Kidney epithelial cell (primary cell): Measurements from ENCODE around the gene MOBP. TPM values are rescaled to one million over a fixed set of nuclear protein-coding genes. Genes with fewer than 3 reads are reported as not detected.
A peak's percentile ranks its signal among the peaks of the same experiment; 100 is the strongest.

Experiments
- DNase-seq: peaks from one replicate; pipeline ENCODE4 v3.0.0-alpha.2; 2010; ENCODE audit warnings: low read depth
- H3K27me3 ChIP-seq: 2 replicates; pipeline ENCODE4 v1.6.0; 2011; ENCODE audit warnings: low read length; ENCODE audit not compliant: control insufficient read depth, insufficient read depth
- H3K36me3 ChIP-seq: 2 replicates; pipeline ENCODE4 v1.5.1; 2011; ENCODE audit warnings: low read length; ENCODE audit not compliant: control insufficient read depth, insufficient read depth
- H3K4me3 ChIP-seq: 2 replicates; pipeline ENCODE4 v1.5.1; 2011; ENCODE audit warnings: low read depth, mild to moderate bottlenecking, control low read depth, low read length
- total RNA-seq: library from RNA; depleted of rRNA; stranded (reverse); fragments of >200 nt; gene quantifications from 2 replicates; pipeline ENCODE4 v1.2.3, GENCODE V29; 2015
- TF ChIP-seq, protein P1 (sequence below): IDR thresholded peaks from 2 replicates; pipeline ENCODE4 v1.5.1; 2011; ENCODE audit warnings: mild to moderate bottlenecking, moderate library complexity, low read length, control low read depth, inconsistent platforms; ENCODE audit not compliant: insufficient read depth, poor library complexity, severe bottlenecking

MOBP gene
- total RNA-seq, 1 donor from 2014 or later, result 0.08 TPM

- peak; percentile 61 for DNase-seq
- TF ChIP-seq, protein P1, sequence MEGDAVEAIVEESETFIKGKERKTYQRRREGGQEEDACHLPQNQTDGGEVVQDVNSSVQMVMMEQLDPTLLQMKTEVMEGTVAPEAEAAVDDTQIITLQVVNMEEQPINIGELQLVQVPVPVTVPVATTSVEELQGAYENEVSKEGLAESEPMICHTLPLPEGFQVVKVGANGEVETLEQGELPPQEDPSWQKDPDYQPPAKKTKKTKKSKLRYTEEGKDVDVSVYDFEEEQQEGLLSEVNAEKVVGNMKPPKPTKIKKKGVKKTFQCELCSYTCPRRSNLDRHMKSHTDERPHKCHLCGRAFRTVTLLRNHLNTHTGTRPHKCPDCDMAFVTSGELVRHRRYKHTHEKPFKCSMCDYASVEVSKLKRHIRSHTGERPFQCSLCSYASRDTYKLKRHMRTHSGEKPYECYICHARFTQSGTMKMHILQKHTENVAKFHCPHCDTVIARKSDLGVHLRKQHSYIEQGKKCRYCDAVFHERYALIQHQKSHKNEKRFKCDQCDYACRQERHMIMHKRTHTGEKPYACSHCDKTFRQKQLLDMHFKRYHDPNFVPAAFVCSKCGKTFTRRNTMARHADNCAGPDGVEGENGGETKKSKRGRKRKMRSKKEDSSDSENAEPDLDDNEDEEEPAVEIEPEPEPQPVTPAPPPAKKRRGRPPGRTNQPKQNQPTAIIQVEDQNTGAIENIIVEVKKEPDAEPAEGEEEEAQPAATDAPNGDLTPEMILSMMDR, result no peak
- no peaks in the 10 kb centered on the region for H3K27me3 ChIP-seq
- H3K36me3 ChIP-seq, result no peaks in the 10 kb centered on the region
- H3K4me3 ChIP-seq, result no peak overlapping the region
These were observed 64.2 kb downstream of the MOBP start for GRCh38 chr3:39531665-39532064.

GRCh38 chr3:39532777-39533176, 65.3 kb downstream of the MOBP start:
- Histone ChIP-seq H3K36me3 (no peaks in the 10 kb centered on the region), H3K4me3 (no peak overlapping the region), H3K27me3 (no peaks in the 10 kb centered on the region)
- DNase-seq, result no peak
- TF ChIP-seq, protein P1, result no peak

DNA sequence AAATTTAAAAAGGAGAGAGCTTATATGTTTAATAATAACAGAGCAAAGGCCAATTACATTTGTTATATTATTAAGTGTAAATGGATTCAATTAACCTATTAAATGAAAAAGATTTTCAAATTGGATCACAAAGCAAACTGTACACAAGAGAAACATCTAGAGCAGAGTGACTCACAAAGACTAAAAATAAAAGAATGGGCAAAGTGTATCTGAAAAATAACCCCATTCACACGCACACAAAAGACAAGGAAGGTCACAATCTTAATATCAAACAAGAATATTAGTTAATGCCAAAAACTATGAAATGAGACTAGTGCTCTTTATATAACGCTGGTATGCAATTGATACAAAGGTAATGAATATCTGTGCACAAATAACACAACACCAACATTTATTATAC, 65.7 kb downstream of the MOBP start:
- Histone ChIP-seq H3K36me3 (no peaks in the 10 kb centered on the region), H3K4me3 (no peak overlapping the region), H3K27me3 (no peaks in the 10 kb centered on the region)
- TF ChIP-seq, protein P1, result no peak
- no peak for DNase-seq

GRCh38 chr3:39540162-39540921, 72.9 kb downstream of the MOBP start:
- Histone ChIP-seq H3K4me3 (no peak overlapping the region), H3K27me3 (no peaks in the 10 kb centered on the region), H3K36me3 (no peaks in the 10 kb centered on the region)
- TF ChIP-seq, protein P1, result no peak
- no peak for DNase-seq

GRCh38 chr3:39541442-39541841, 74.0 kb downstream of the MOBP start:
- Histone ChIP-seq H3K27me3 (no peaks in the 10 kb centered on the region), H3K4me3 (no peak overlapping the region), H3K36me3 (no peaks in the 10 kb centered on the region)
- no peak for DNase-seq
- TF ChIP-seq, protein P1, result no peak

GRCh38 chr3:39541917-39542329, 74.4 kb downstream of the MOBP start:
- TF ChIP-seq, protein P1, result peak; percentile 61
- Histone ChIP-seq H3K4me3 (no peak overlapping the region), H3K27me3 (no peaks in the 10 kb centered on the region), H3K36me3 (no peaks in the 10 kb centered on the region)
- no peak for DNase-seq
